Peyer's patch (tissue), 4 donors: Measurements from ENCODE around the gene NFS1.

Source experiments
- CTCF ChIP-seq, 6 experiments: fragments of 450-650 bp in 4 of 6; fragments of 200-600 bp in 2 of 6; sonication (generic) in 1 of 6; IDR thresholded peaks; one replicate each; pipeline ENCODE4 v1.5.1; 2017 to 2019; ENCODE audit warnings: antibody characterized with exemption in 6 of 6, mild to moderate bottlenecking in 3 of 6, moderate library complexity in 1 of 6
- POLR2A ChIP-seq, 2 donors: fragments of 450-650 bp; IDR thresholded peaks; one replicate each; pipeline ENCODE4 v1.5.1; 2017; ENCODE audit warnings: antibody characterized with exemption in 2 of 2, mild to moderate bottlenecking in 2 of 2, moderate library complexity in 2 of 2

- TF ChIP-seq CTCF (IDR thresholded peaks at IDR 0.05) (peak in 4 of 6 experiments; percentile 13 to 57 (median 28)), POLR2A (IDR thresholded peaks at IDR 0.05) (no peak)
Observed at GRCh38 chr20:35619196-35620095, 79.7 kb downstream of the NFS1 start.
